ENCODE results near the gene BCAR3. TPM values are rescaled to one million over a fixed set of nuclear protein-coding genes. Genes with fewer than 3 reads are reported as not detected.

Gene BCAR3
- total RNA-seq, 2 donors from 2014 or later: 10.4 to 17.5 TPM

DNA sequence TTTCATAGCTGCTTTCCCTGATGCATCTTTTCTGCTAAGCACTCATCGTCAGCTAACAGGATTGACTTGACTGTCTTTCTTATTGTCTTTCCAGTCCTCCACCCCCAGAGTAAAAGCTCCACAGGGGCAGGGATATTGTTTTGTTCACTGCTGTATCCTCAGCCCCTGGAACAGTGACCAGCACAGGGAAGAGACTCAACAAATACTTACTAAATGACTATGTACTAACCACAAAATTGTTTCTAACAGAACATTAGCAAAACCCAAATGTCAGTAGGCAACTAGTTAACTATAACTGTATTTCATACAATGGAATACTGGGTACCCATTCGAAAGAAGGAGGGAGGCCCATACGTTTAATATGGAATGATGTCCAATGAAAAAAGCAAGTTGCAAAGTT lies 53.0 kb downstream of the BCAR3 start:
- DNase-seq (ENCODE audit: low spot score): no peak
- intact Hi-C loops (cut with DNase I): loop anchor here in 1 of 2 donors (2.0 to 10.0 kb wide), 2 partner anchors 186 to 216 kb away; no protein-coding TSS in a partner anchor

DNA sequence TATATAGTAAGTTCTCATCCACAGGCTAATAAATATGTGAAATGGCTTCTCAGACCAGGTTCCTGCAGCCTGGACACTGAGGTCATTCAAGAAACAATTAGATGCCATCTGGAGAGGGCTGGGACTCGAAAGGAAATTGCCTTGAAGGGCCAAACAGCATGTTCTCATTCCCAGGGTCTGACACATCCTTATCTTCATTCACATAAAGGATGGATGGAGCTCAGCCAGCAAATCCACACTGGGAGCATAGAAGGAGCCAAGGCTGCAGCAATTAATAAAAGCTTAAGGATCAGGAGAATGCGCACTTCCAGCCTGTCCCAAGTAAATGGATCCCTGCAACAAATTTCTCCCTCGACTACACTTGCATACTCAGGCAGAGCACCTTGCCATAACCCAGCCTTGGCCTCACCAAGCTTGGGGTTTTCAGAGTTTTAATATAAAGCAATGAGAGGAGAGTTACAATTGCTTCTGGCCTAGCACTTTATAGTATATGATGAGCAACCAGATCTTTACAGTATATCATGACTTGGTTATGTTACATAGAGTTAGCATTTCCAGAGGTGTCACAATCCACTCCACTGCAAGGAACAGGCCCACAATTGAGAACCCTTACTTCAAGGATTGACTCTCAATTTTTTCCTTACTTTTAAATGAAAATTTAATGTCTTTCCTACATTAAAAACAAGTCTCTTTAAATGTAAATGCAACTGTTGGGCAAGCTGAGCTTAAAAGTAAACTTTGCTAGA lies 55.9 kb downstream of the BCAR3 start:
- no peak for DNase-seq (ENCODE audit: low spot score)
- intact Hi-C loops (cut with DNase I): loop anchor here in 1 of 2 donors (10.0 kb wide), 1 partner anchor 219 kb away; no protein-coding TSS in a partner anchor

DNA sequence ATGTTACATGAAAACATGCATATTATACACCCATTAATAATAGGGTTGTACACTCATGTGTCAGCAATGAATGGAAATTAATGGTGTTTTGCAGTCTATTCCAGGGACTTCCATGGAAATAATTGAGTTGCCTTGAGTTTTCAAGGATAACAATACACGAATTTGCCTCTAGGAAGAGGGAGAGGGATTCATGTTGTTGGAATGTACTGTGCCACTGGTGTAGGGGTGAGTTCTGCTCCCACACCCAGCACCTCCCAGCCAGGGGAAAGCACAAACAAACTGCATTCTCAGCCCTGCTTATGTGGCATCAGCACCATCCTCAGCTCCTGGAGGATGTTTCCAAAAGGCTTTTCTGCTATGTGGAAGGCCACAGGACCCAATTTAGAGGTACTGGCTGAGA lies 57.8 kb downstream of the BCAR3 start:
- intact Hi-C loops (cut with DNase I): loop anchor here in 1 of 2 donors (10.0 kb wide), 1 partner anchor 221 kb away; no protein-coding TSS in a partner anchor
- no peak for DNase-seq (ENCODE audit: low spot score)

DNA sequence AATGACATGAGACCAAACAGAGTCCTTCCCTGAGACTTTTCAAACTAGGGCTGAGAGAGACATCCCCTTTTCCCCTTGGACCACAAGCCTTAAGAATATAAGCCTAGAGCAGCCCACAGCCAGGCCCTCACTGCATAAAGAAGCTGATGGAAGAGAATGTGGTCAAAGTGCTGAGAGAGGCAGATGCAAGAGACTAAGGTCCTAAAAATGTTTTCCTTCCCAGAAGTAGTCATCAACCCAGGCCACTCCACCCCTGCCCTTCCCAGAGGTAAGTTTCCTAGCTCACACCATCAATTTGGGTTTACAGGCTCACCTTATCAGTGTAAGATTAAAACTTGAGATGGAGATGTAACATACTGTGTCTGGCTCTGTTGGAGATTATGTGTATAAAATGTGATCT lies 58.2 kb downstream of the BCAR3 start:
- DNase-seq (ENCODE audit: low spot score): no peak
- intact Hi-C loops (cut with DNase I): loop anchor here in 1 of 2 donors (10.0 kb wide), 1 partner anchor 221 kb away; no protein-coding TSS in a partner anchor

DNA sequence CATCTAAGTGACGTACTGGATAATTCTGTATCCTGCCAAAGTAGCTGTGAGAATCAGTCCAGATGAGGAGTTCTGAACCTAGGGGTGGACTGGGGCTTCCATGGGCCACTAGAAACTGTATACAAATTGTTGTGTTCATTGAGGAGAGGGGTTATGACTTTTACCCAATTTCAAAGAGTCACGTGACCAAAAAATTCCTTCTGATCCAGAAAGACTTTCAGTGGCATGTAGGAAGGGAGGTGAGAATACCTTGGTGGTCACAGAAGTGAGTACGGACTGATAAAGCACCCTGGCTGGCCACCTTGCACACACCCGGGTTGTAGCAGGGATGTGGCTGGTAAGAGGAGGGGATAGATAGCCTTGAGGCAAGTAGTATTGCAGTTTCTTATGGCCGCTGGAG lies 60.4 kb downstream of the BCAR3 start:
- intact Hi-C loops (cut with DNase I): loop anchor here in 1 of 2 donors (10.0 kb wide), 1 partner anchor 224 kb away; no protein-coding TSS in a partner anchor
- no peak for DNase-seq (ENCODE audit: low spot score)

DNA sequence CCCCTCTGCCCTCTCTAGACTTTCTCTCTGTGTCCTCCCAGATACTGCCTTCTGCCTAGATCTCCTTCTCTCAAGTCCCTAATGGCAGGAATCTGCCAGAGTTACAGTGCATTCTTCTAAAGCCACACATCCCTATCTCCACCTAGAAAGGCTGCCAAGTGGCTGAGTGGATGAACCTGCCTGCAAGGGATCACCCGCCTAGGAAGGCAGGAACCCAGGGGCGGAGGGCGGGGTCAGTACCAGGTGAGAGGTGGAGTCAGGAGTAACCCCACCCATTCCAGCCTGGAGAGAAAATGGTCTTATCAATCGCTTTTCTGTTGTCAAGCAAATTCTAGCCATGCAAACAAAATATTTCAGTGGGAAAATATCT lies 60.8 kb downstream of the BCAR3 start:
- intact Hi-C loops (cut with DNase I): loop anchor here in 1 of 2 donors (10.0 kb wide), 1 partner anchor 224 kb away; no protein-coding TSS in a partner anchor
- no peak for DNase-seq (ENCODE audit: low spot score)

DNA sequence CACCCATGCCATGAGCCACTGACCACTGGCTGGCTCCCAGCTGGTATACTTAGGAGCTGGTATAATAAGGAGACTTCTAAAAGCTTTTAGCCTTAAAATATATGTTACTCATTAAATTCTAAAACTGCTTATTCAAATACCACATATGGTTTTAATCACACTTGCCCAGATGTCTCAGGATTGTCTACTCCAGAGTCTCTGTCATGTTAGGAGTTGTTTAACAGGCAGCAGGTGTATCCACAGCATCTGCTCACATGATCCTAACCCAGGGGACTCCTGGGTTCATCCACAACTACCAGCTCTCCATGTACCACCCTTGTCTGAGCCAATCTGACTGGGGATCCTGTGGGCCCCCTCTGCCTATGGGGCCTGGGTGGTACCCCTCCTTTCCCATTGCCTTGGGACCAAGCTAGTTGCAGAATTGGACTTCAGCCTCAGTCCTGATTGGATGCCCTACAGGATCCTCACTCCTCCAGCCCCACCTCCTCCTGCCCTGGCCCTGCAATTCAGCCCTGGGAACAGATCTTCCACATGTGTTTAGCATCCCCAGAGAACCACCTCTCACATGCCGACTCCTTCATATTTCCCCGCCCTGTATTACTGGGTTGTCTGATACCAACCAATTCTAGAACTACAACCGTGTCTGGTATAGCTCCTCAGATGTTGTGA lies 61.3 kb downstream of the BCAR3 start:
- DNase-seq (ENCODE audit: low spot score): no peak
- intact Hi-C loops (cut with DNase I): loop anchor here in 1 of 2 donors (10.0 kb wide), 1 partner anchor 224 kb away; no protein-coding TSS in a partner anchor

DNA sequence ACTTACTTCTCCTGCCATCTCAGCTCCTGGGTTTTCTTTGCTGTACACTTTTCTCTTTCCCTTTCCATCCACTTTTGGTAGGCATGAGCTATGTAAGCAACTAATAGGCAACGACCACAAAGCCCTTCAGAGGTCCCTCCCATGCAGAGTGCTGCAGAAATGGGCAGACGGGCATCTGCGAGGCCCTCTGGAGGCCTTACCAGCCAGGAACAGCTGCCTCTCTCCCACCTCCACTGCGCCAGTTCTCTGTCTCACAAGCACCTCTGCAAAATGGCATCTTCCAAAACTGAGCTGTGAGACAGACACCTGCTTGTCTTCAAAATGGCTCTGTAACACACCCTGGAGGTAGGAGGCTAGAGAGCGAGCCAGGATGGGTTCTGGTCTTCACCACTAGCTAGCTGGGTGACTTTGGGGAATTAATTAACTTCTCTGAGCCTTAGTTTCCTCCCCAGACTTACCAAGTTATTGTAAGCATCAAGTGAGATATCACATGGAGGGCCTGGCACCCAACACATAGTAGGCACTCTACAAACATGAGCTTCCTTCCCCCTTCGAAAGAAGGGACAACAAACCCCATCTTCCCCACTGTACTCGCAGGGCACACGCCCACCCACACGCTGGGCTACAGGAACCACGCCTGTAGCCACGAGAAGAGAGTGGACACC lies 62.0 kb downstream of the BCAR3 start:
- intact Hi-C loops (cut with DNase I): loop anchor here in 1 of 2 donors (10.0 kb wide), 1 partner anchor 225 kb away; no protein-coding TSS in a partner anchor

DNA sequence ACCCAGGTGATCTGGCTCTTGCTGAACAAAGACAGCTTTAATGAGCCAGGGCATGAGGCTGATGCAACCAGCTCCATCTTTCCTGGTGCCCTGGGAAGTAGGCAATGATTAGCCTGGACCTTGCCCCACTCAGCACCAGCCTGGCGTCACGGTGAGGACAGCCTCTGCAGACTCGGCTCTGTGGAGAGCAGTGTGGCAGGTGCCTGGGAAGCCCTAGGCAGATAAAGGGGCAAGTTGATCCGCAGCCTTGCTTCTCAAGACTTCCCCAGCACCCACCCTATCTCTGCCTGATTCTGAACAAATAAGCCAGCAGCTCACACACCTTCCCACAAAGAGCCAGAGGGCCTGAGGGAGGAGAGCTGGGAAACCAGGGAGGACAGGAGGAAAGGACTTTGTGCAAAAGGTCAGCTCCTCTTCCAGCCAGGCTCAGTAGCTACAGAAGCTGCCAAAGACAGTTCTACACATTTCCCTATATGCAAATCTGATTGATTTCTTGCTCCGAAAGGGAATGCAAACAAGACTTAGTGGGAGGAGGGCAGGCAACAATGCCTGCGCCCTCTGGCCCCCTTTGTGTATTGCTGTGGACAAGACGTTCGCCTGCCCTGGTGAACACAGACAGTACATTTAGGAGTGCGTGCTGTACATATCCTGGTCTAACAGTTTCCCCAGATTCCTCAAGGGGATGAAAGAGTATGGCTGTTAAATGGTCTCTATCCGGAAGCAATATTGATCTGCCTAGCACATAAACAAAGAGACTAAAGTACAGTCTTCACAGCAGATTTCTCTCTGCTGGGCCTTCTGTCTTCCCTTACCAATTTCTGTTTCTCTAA lies 63.8 kb downstream of the BCAR3 start:
- DNase-seq (ENCODE audit: low spot score): no peak
- intact Hi-C loops (cut with DNase I): no loop called here

More for the DNA sequence above, 62.0 kb downstream of the BCAR3 start:
- DNase-seq (ENCODE audit: low spot score): no peak

GRCh38 chr1:93616996-93617669 lies 64.5 kb downstream of the BCAR3 start:
- intact Hi-C loops (cut with DNase I): no loop called here
- no peak for DNase-seq (ENCODE audit: low spot score)

- intact Hi-C loops (cut with DNase I): no loop called here
- DNase-seq (ENCODE audit: low spot score): no peak
Measured at GRCh38 chr1:93616221-93616995, 65.2 kb downstream of the BCAR3 start.

GRCh38 chr1:93615582-93616150 lies 66.0 kb downstream of the BCAR3 start:
- no peak for DNase-seq (ENCODE audit: low spot score)
- intact Hi-C loops (cut with DNase I): no loop called here

DNA sequence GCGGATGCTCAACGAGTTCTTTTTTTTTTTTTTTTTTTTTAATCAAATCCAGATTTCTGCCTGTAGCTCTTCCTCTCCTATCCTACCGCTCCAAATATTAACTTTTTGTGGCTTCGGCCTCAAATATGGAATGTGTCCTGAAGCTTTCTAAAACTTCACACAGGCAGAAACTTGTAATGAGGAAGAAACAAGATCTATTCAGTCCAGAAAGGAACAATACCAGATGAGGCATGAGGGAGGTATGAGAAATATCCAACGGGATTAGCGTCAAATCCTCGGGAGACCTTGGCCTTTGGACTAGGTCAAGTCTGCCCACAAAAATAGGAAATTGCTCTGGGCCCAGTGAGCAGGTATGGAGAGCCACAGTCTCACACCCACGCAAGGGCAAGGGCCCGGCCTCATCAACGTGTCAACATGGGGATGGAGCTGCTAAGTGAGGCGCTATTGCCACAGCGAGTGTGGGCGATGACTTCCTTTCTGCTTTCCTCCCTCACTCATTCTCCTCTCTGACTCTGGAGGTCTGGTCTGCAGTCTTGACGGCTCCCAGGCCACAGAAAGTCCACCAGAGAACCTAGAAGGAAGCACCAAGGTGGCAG lies 66.6 kb downstream of the BCAR3 start:
- no peak for DNase-seq (ENCODE audit: low spot score)
- intact Hi-C loops (cut with DNase I): no loop called here

DNA sequence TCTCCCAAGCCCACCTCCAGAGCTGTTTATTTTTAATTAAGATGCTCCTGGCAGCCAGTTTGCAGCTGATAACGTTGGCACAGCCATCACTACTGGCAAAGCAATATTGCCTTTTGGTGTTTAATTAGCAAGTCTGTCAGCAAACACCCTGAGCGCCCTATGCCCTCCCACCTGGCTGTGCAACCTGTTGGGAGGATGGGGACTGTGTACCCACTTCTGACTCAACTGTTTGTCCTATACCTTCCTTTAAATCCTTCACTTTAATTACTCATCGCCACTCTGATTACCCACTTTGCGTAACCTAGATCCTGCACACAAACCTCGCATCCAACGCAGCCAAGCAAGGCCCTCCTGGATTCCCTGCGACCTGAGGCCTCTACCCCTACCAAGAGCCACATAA lies 67.1 kb downstream of the BCAR3 start:
- DNase-seq (ENCODE audit: low spot score): no peak
- intact Hi-C loops (cut with DNase I): no loop called here

DNA sequence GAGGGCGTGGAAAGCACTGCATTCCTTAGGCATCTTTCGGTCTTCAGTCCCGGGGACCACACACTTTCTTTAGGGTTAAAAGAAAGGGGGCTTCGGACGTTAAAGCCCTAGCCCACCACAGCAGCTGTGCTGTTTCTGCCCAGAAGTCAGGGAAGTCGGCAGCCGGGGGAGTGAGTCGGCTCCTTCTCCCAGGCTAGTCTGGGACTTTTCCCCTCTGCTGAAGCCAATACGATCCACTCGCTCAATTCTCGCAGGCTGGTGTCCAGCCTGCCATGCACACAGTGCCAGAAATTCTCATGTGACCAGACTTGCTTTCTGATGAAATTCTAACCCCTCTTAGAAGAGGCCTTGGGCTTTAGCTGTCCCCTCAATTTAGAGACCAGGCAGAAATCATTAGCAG lies 67.7 kb downstream of the BCAR3 start:
- intact Hi-C loops (cut with DNase I): no loop called here
- no peak for DNase-seq (ENCODE audit: low spot score)

DNA sequence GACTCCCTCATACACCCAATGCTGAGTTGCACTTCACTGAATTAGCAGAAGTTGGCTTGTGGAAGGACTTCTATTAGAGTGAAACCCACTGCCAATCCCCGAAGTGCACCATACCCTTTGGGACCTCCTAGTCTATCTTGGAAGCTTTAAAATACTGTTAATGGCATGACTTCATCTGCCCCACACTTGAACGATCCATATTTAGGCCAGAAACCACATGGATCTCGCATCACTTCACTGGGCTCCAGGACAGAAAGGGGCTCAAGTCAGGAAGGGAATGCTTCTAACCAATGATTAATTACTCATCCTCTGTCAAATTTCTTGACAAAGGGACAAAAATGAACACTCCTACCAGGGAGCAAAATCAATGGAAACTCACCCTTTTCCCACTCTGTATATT lies 69.1 kb downstream of the BCAR3 start:
- intact Hi-C loops (cut with DNase I): no loop called here

DNA sequence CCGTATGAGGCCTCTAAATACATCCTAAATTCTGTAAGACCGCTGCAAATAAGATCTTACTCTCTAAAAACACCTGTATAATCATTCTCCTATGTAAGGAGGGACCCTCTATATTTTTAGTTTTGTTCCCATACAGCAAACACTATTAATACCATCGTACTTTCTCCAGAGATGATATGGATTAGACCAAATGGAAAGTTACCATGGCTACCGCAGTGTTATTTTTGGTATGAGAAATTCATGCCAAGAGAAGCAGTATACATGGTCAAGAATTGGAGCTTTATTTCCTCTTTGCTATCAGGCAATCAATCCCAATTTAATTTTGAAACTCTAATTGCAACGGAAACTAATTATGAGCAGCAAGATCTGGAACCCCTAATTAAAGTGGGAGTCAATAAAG lies 70.0 kb downstream of the BCAR3 start:
- intact Hi-C loops (cut with DNase I): no loop called here
- DNase-seq (ENCODE audit: low spot score): no peak

More for the DNA sequence above, 69.1 kb downstream of the BCAR3 start:
- no peak for DNase-seq (ENCODE audit: low spot score)

Data from posterior vena cava (tissue), 2 donors.